HG02642 (cell line): ENCODE data around the gene CNTN5.
"Not testable (repeated sequence)": the region's sequence is repeated elsewhere in the genome, so short reads cannot be mapped to it uniquely, and the experiment has no call there.

ENCODE experiments used
- ATAC-seq: cut with Tn5 transposase; IDR thresholded peaks from one replicate; pipeline ENCODE4 v1.9.1; 2021; ENCODE audit warnings: mild to moderate bottlenecking; ENCODE audit not compliant: unreplicated experiment, poor library complexity

The CNTN5 gene

GRCh38 chr11:99693941-99694492, 673.3 kb downstream of the CNTN5 start:
- ATAC-seq: no peak

- no peak for ATAC-seq
Observed at GRCh38 chr11:99695106-99695505, 674.4 kb downstream of the CNTN5 start.

GRCh38 chr11:99706848-99707247, 686.1 kb downstream of the CNTN5 start:
- ATAC-seq: no peak

GRCh38 chr11:99708928-99709672, 688.4 kb downstream of the CNTN5 start:
- no peak for ATAC-seq

- ATAC-seq: no peak
Observed at GRCh38 chr11:99716302-99716701, 695.6 kb downstream of the CNTN5 start.

GRCh38 chr11:99718291-99718690, 697.5 kb downstream of the CNTN5 start:
- no peak for ATAC-seq

- ATAC-seq: no peak
Observed at GRCh38 chr11:99739464-99740089, 718.8 kb downstream of the CNTN5 start.

GRCh38 chr11:99742501-99742900, 721.8 kb downstream of the CNTN5 start:
- ATAC-seq: no peak

- no peak for ATAC-seq
Observed at GRCh38 chr11:99759787-99760186, 739.0 kb downstream of the CNTN5 start.

- no peak for ATAC-seq
Observed at GRCh38 chr11:99766811-99767210, 746.1 kb downstream of the CNTN5 start.

GRCh38 chr11:99773646-99774045, 752.9 kb downstream of the CNTN5 start:
- no peak for ATAC-seq

- ATAC-seq: no peak
Observed at GRCh38 chr11:99781074-99781473, 760.3 kb downstream of the CNTN5 start.

- no peak for ATAC-seq
Observed at GRCh38 chr11:99791354-99791753, 770.6 kb downstream of the CNTN5 start.

GRCh38 chr11:99795999-99796398, 775.2 kb downstream of the CNTN5 start:
- no peak for ATAC-seq

- ATAC-seq: no peak
Observed at GRCh38 chr11:99803501-99803900, 782.8 kb downstream of the CNTN5 start.

GRCh38 chr11:99812516-99812915, 791.8 kb downstream of the CNTN5 start:
- no peak for ATAC-seq

GRCh38 chr11:99814021-99814420, 793.3 kb downstream of the CNTN5 start:
- ATAC-seq: no peak

GRCh38 chr11:99814738-99815137, 794.0 kb downstream of the CNTN5 start:
- no peak for ATAC-seq

- ATAC-seq: no peak
Observed at GRCh38 chr11:99818991-99819390, 798.2 kb downstream of the CNTN5 start.

- no peak for ATAC-seq
Observed at GRCh38 chr11:99822846-99823565, 802.3 kb downstream of the CNTN5 start.

GRCh38 chr11:99836739-99837138, 816.0 kb downstream of the CNTN5 start:
- ATAC-seq: not testable (repeated sequence)
